Measurements from ENCODE around the gene ZNF490. TPM values are rescaled to one million over a fixed set of nuclear protein-coding genes. Genes with fewer than 3 reads are reported as not detected.
"Not testable (repeated sequence)": the region's sequence is repeated elsewhere in the genome, so short reads cannot be mapped to it uniquely, and the experiment has no call there.

The ZNF490 gene
- total RNA-seq, 1 donor from 2014 or later: 9.2 TPM

DNA sequence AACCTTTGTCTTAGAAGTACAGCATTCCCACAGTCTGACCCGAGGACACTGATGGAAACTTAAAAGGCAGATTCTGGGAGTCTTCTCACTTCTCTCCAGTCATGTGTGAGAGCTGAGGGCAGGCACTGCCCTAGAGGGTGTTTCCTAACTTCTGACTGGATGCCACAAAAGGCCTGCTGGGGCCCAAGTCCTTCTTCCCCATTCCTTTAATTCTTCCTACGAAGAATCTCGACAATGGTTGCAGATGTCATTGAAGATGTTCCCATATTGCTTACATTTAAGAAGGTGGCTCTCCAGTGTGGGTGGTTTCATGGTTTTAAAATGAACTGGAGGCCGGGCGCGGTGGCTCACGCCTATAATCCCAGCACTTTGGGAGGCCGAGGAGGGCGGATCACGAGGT lies 32.0 kb downstream of the ZNF490 start:
- Mint-ChIP-seq H3K4me3 (ENCODE audit: unreplicated experiment) (no peak overlapping the region), H3K4me1 (ENCODE audit: unreplicated experiment) (no peaks in the 10 kb centered on the region), H3K27ac (ENCODE audit: unreplicated experiment) (no peak overlapping the region), H3K36me3 (ENCODE audit: unreplicated experiment) (peaks cover 69% of the 10 kb centered on the region), H3K9me3 (ENCODE audit: unreplicated experiment) (peaks cover 41% of the 10 kb centered on the region), H3K27me3 (ENCODE audit: unreplicated experiment) (no peaks in the 10 kb centered on the region)
- no peak for TF ChIP-seq CTCF (IDR thresholded peaks at IDR 0.05)
- no peak for DNase-seq (ENCODE audit: extremely low spot score, unreplicated experiment)

DNA sequence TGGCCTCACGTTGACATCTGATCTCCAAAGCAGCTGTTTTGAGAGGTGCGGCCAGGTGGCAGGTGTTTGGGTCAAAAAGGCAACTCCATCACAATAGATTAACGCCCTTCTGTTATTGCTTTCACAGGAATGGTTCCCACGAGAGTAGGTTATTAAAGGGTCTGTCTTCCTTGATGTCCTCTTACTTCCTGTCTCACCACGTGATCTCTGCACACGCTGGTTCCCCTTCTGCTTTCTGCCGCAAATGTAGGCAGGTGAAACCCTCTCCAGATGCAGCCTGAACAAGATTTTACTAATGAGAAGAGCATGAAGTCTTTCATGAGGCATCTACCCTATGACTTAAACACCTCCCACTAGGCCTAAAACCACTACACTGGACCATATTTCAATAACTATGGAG lies 36.6 kb downstream of the ZNF490 start:
- H3K9me3 Mint-ChIP-seq (ENCODE audit: unreplicated experiment): peaks cover 27% of the 10 kb centered on the region
- DNase-seq (ENCODE audit: extremely low spot score, unreplicated experiment): peak; percentile 15
- no peaks in the 10 kb centered on the region for H3K4me1 Mint-ChIP-seq (ENCODE audit: unreplicated experiment)
- no peak for TF ChIP-seq CTCF (IDR thresholded peaks at IDR 0.05)
- H3K36me3 Mint-ChIP-seq (ENCODE audit: unreplicated experiment): peaks cover 30% of the 10 kb centered on the region
- H3K4me3 Mint-ChIP-seq (ENCODE audit: unreplicated experiment): no peak overlapping the region
- no peaks in the 10 kb centered on the region for H3K27me3 Mint-ChIP-seq (ENCODE audit: unreplicated experiment)
- H3K27ac Mint-ChIP-seq (ENCODE audit: unreplicated experiment): no peak overlapping the region

- no peak for TF ChIP-seq CTCF (IDR thresholded peaks at IDR 0.05)
- Mint-ChIP-seq H3K4me3 (ENCODE audit: unreplicated experiment) (no peak overlapping the region), H3K27me3 (ENCODE audit: unreplicated experiment) (no peaks in the 10 kb centered on the region), H3K4me1 (ENCODE audit: unreplicated experiment) (peaks cover 4% of the 10 kb centered on the region), H3K27ac (ENCODE audit: unreplicated experiment) (no peak overlapping the region), H3K9me3 (ENCODE audit: unreplicated experiment) (no peaks in the 10 kb centered on the region), H3K36me3 (ENCODE audit: unreplicated experiment) (no peaks in the 10 kb centered on the region)
- DNase-seq (ENCODE audit: extremely low spot score, unreplicated experiment): peak; percentile 3
Measured at GRCh38 chr19:12567951-12568350, 42.7 kb downstream of the ZNF490 start.

DNA sequence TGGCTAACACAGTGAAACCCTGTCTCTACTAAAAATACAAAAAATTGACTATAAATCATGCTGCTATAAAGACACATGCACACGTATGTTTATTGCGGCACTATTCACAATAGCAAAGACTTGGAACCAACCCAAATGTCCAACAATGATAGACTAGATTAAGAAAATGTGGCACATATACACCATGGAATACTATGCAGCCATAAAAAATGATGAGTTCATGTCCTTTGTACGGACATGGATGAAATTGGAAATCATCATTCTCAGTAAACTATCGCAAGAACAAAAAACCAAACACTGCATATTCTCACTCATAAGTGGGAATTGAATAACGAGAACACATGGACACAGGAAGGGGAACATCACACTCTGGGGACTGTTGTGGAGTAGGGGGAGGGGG lies 44.2 kb downstream of the ZNF490 start:
- not testable (repeated sequence) for H3K4me3 Mint-ChIP-seq (ENCODE audit: unreplicated experiment); H3K27me3 Mint-ChIP-seq (ENCODE audit: unreplicated experiment); H3K27ac Mint-ChIP-seq (ENCODE audit: unreplicated experiment); H3K4me1 Mint-ChIP-seq (ENCODE audit: unreplicated experiment); DNase-seq (ENCODE audit: extremely low spot score, unreplicated experiment); H3K36me3 Mint-ChIP-seq (ENCODE audit: unreplicated experiment); H3K9me3 Mint-ChIP-seq (ENCODE audit: unreplicated experiment)

- TF ChIP-seq CTCF (IDR thresholded peaks at IDR 0.05): peak; percentile 87
- Mint-ChIP-seq H3K9me3 (ENCODE audit: unreplicated experiment) (no peaks in the 10 kb centered on the region), H3K27ac (ENCODE audit: unreplicated experiment) (no peak overlapping the region), H3K4me3 (ENCODE audit: unreplicated experiment) (no peak overlapping the region), H3K4me1 (ENCODE audit: unreplicated experiment) (peaks cover 4% of the 10 kb centered on the region), H3K36me3 (ENCODE audit: unreplicated experiment) (no peaks in the 10 kb centered on the region), H3K27me3 (ENCODE audit: unreplicated experiment) (no peaks in the 10 kb centered on the region)
- peak; percentile 96 for DNase-seq (ENCODE audit: extremely low spot score, unreplicated experiment)
Measured at GRCh38 chr19:12564016-12564664, 46.5 kb downstream of the ZNF490 start.
